Measurements from ENCODE around the gene REV3L. TPM values are rescaled to one million over a fixed set of nuclear protein-coding genes. Genes with fewer than 3 reads are reported as not detected.

The REV3L gene
- total RNA-seq, 1 donor from 2014 or later: 26.4 TPM

DNA sequence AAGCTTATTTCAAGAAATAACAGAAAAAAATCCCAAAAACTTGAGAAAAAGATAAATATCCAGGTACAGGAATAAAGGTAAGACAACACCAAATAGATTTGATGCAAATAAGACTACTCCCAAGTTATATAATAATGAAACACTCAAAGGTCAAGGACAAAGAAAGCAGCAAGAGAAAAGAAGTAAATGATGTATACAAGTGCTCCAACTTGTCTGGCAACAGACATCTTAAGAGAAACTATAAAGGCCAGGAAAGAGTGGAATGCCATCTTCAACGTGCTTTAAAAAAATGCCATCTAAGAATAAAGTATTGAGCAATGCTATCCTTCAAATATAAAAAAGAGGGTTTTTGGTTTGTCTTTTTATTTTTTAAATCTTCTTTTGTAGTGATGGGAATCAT is 54.2 kb downstream of the REV3L start:
- no peak overlapping the region for H3K4me3 Mint-ChIP-seq (ENCODE audit: unreplicated experiment)
- TF ChIP-seq, protein P1, sequence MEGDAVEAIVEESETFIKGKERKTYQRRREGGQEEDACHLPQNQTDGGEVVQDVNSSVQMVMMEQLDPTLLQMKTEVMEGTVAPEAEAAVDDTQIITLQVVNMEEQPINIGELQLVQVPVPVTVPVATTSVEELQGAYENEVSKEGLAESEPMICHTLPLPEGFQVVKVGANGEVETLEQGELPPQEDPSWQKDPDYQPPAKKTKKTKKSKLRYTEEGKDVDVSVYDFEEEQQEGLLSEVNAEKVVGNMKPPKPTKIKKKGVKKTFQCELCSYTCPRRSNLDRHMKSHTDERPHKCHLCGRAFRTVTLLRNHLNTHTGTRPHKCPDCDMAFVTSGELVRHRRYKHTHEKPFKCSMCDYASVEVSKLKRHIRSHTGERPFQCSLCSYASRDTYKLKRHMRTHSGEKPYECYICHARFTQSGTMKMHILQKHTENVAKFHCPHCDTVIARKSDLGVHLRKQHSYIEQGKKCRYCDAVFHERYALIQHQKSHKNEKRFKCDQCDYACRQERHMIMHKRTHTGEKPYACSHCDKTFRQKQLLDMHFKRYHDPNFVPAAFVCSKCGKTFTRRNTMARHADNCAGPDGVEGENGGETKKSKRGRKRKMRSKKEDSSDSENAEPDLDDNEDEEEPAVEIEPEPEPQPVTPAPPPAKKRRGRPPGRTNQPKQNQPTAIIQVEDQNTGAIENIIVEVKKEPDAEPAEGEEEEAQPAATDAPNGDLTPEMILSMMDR (IDR thresholded peaks at IDR 0.05): no peak
- peaks cover 30% of the 10 kb centered on the region for H3K9me3 Mint-ChIP-seq (ENCODE audit: unreplicated experiment)

DNA sequence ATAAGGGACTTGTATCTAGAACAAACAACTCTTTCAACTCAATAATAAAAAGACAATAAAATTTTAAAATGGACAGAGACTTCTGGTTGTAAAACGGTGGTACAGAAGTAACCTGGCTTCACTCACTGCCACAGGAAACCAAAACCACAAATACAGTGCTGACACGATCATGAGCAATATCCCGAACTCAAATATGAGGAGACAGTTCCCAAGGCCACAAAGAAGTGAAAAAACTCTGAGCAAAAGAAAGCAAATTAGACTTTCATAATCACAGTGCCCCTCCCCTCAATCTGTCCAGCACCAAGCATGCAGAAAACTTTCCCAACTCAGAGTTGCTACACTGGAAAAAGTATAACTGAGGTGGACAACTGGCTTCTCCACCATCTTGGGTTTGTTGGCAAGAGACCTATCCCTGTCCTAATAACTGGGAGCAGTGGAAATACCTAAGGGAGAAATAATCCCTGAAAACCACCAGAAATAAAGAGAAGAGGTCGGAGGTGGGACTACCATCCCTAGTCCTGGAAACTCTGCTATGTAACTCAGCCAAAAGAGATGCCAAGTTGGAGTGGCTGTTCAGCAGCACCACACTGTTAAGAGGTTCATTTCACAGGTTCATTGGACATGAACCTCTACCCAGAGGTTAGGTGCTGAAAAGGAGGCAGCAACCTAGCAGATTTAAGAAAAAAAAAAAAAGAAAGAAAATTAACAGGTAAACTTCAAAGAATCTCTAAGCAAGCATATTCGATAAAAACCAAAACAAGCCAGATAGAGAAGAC is 55.5 kb downstream of the REV3L start:
- H3K9me3 Mint-ChIP-seq (ENCODE audit: unreplicated experiment): peaks cover 30% of the 10 kb centered on the region
- H3K4me1 Mint-ChIP-seq (ENCODE audit: unreplicated experiment): peaks cover 42% of the 10 kb centered on the region
- TF ChIP-seq, protein P1 (IDR thresholded peaks at IDR 0.05): no peak
- peaks cover 36% of the 10 kb centered on the region for H3K36me3 Mint-ChIP-seq (ENCODE audit: unreplicated experiment)
- no peaks in the 10 kb centered on the region for H3K27me3 Mint-ChIP-seq (ENCODE audit: unreplicated experiment)
- peak overlapping the region; percentile 30 for H3K4me3 Mint-ChIP-seq (ENCODE audit: unreplicated experiment)
- H3K27ac Mint-ChIP-seq (ENCODE audit: unreplicated experiment): peak overlapping the region; percentile 69
- DNase-seq (ENCODE audit: extremely low spot score, unreplicated experiment): no peak

More for the DNA sequence above, 54.2 kb downstream of the REV3L start:
- no peaks in the 10 kb centered on the region for H3K27me3 Mint-ChIP-seq (ENCODE audit: unreplicated experiment)
- no peak for DNase-seq (ENCODE audit: extremely low spot score, unreplicated experiment)
- H3K4me1 Mint-ChIP-seq (ENCODE audit: unreplicated experiment): peaks cover 33% of the 10 kb centered on the region
- H3K27ac Mint-ChIP-seq (ENCODE audit: unreplicated experiment): no peak overlapping the region
- H3K36me3 Mint-ChIP-seq (ENCODE audit: unreplicated experiment): peaks cover 36% of the 10 kb centered on the region

DNA sequence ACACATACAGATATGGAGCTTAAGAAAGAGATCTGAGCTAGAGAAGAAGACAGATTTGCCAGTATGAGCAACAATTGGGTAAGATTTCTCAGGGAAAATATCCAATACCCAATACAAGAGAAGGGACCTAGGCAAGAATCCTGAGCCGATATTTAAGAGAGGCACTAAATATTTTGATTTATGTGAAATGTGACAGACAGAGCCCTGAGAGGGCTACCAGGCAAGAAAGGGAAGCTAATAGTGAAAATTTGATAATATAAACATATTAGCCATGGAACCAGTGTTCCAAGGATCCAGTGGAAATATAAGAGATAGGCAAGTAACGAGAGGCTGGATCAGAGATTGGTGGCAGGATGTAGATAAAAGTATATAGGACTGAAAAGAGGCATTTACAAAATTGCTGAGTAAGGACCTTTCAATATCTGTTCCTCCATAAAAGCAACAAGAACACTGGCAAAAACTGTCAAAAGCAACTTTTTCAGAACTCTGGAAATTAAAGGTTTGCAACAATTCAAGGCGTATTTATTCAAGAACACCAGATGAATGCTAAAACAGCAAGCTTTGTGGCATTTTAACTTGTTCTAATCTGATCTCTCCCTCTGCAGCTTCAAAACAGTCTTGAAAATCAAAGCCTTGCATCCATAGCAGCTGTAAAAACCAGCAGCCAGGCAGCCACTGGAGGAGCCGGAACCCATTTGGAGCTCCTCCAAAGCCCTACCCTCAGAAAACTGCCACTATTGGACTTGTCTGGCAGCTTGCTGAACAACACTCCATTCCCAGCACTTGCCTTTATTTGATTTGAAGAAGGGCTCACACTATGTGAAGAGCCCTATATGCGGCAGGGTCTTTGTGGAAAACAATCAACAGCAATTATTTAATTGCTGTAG is 58.8 kb downstream of the REV3L start:
- peaks cover 25% of the 10 kb centered on the region for H3K36me3 Mint-ChIP-seq (ENCODE audit: unreplicated experiment)
- no peak overlapping the region for H3K4me3 Mint-ChIP-seq (ENCODE audit: unreplicated experiment)
- peaks cover 22% of the 10 kb centered on the region for H3K9me3 Mint-ChIP-seq (ENCODE audit: unreplicated experiment)
- TF ChIP-seq, protein P1 (IDR thresholded peaks at IDR 0.05): no peak
- no peak for DNase-seq (ENCODE audit: extremely low spot score, unreplicated experiment)
- H3K27ac Mint-ChIP-seq (ENCODE audit: unreplicated experiment): peak overlapping the region; percentile 66
- no peaks in the 10 kb centered on the region for H3K27me3 Mint-ChIP-seq (ENCODE audit: unreplicated experiment)
- H3K4me1 Mint-ChIP-seq (ENCODE audit: unreplicated experiment): peaks cover 36% of the 10 kb centered on the region

DNA sequence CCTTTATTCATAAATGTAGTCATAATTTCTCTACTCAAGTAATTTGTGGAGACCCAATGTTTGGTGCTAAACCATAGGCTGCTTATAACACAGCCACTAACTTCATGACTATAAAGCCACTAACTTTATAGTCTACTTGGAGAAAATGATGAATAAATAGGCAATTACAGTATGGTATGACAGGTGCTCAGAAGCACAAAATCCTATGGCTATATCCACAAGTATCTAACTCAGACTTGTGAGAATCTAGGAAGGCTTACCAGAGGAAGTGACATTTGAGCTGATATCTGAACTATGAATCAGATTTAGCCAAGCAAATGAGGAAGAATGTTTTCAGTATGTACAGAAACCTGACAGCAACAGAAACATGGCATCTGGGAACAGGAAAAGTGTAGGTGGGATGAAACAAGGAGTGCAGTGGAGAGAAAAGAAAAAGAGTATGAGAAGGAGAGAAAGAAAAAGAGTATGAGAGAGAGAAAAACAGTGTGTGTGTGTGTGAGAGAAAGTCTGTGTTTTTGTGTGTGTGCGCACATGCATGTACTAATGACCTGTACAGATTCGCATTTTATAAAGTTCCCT is 59.9 kb downstream of the REV3L start:
- peaks cover 12% of the 10 kb centered on the region for H3K9me3 Mint-ChIP-seq (ENCODE audit: unreplicated experiment)
- H3K4me1 Mint-ChIP-seq (ENCODE audit: unreplicated experiment): peaks cover 41% of the 10 kb centered on the region
- no peak for DNase-seq (ENCODE audit: extremely low spot score, unreplicated experiment)
- H3K36me3 Mint-ChIP-seq (ENCODE audit: unreplicated experiment): peaks cover 14% of the 10 kb centered on the region
- H3K27me3 Mint-ChIP-seq (ENCODE audit: unreplicated experiment): no peaks in the 10 kb centered on the region
- no peak overlapping the region for H3K27ac Mint-ChIP-seq (ENCODE audit: unreplicated experiment)
- TF ChIP-seq, protein P1 (IDR thresholded peaks at IDR 0.05): no peak
- H3K4me3 Mint-ChIP-seq (ENCODE audit: unreplicated experiment): no peak overlapping the region

Data from osteocyte (in vitro differentiated cells).